ENCODE results near the gene AATK.
"Not testable (repeated sequence)": the region's sequence is repeated elsewhere in the genome, so short reads cannot be mapped to it uniquely, and the experiment has no call there.

AATK gene

GRCh38 chr17:81093619-81094508 is 72.2 kb downstream of the AATK start:
- DNase-seq (ENCODE audit: low read depth in 1 of 2, low spot score in 1 of 2) = no peak

- no peak for DNase-seq (ENCODE audit: low read depth in 1 of 2, low spot score in 1 of 2)
These were observed 73.4 kb downstream of the AATK start for GRCh38 chr17:81092518-81093095.

GRCh38 chr17:81091774-81092517 is 74.1 kb downstream of the AATK start:
- DNase-seq (ENCODE audit: low read depth in 1 of 2, low spot score in 1 of 2) = no peak

- DNase-seq (ENCODE audit: low read depth in 1 of 2, low spot score in 1 of 2) = no peak
These were observed 74.9 kb downstream of the AATK start for GRCh38 chr17:81091154-81091553.

- no peak for DNase-seq (ENCODE audit: low read depth in 1 of 2, low spot score in 1 of 2)
These were observed 75.5 kb downstream of the AATK start for GRCh38 chr17:81090361-81091136.

GRCh38 chr17:81086789-81087551 is 79.1 kb downstream of the AATK start:
- DNase-seq (ENCODE audit: low read depth in 1 of 2, low spot score in 1 of 2) = no peak

GRCh38 chr17:81085420-81085911 is 80.6 kb downstream of the AATK start:
- DNase-seq (ENCODE audit: low read depth in 1 of 2, low spot score in 1 of 2) = no peak

GRCh38 chr17:81084680-81085419 is 81.2 kb downstream of the AATK start:
- DNase-seq (ENCODE audit: low read depth in 1 of 2, low spot score in 1 of 2) = no peak

GRCh38 chr17:81083125-81083765 is 82.8 kb downstream of the AATK start:
- DNase-seq (ENCODE audit: low read depth in 1 of 2, low spot score in 1 of 2) = no peak

GRCh38 chr17:81082177-81083073 is 83.6 kb downstream of the AATK start:
- DNase-seq (ENCODE audit: low read depth in 1 of 2, low spot score in 1 of 2) = no peak

GRCh38 chr17:81081222-81082176 is 84.5 kb downstream of the AATK start:
- DNase-seq (ENCODE audit: low read depth in 1 of 2, low spot score in 1 of 2) = no peak

GRCh38 chr17:81080019-81080418 is 86.0 kb downstream of the AATK start:
- DNase-seq (ENCODE audit: low read depth in 1 of 2, low spot score in 1 of 2) = no peak

- not testable (repeated sequence) for DNase-seq (ENCODE audit: low read depth in 1 of 2, low spot score in 1 of 2)
These were observed 87.8 kb downstream of the AATK start for GRCh38 chr17:81078026-81078913.

- DNase-seq (ENCODE audit: low read depth in 1 of 2, low spot score in 1 of 2) = no peak
These were observed 89.8 kb downstream of the AATK start for GRCh38 chr17:81076141-81076679.

- no peak for DNase-seq (ENCODE audit: low read depth in 1 of 2, low spot score in 1 of 2)
These were observed 90.7 kb downstream of the AATK start for GRCh38 chr17:81075307-81075706.

- DNase-seq (ENCODE audit: low read depth in 1 of 2, low spot score in 1 of 2) = no peak
These were observed 91.1 kb downstream of the AATK start for GRCh38 chr17:81074875-81075274.

All from stimulated activated CD4-positive, alpha-beta T cell treated with anti-CD3 and anti-CD28 coated beads, Interleukin-15, amount 100 ng/mL, for 1 hour (primary cell).